Lung (tissue), 12 donors: ENCODE data around the gene USP5. TPM values are rescaled to one million over a fixed set of nuclear protein-coding genes. Genes with fewer than 3 reads are reported as not detected.

Source experiments
- ATAC-seq: fragments of 200-7000 bp; cut with Tn5 transposase; one replicate; pipeline ENCODE4 v1.9.1; 2020; ENCODE audit warnings: moderate number of reproducible peaks; ENCODE audit not compliant: insufficient read depth, low FRiP score
- DNase-seq, 3 donors: peaks; one replicate each; pipeline ENCODE4 v3.0.0-alpha.2; 2013 to 2017
- H3K27ac ChIP-seq, 2 donors: one replicate each; pipeline ENCODE4 v1.5.1; 2013; ENCODE audit warnings: mild to moderate bottlenecking in 2 of 2, moderate library complexity in 2 of 2, control low read depth in 1 of 2, inconsistent platforms in 1 of 2, low read depth in 1 of 2, low read length in 1 of 2
- H3K27me3 ChIP-seq, 3 donors: one replicate each; pipeline ENCODE4 v1.5.1; 2013; ENCODE audit warnings: low read length in 2 of 3; ENCODE audit not compliant: control insufficient read depth in 3 of 3, insufficient read depth in 3 of 3
- H3K36me3 ChIP-seq, 4 donors: one replicate each; pipeline ENCODE4 v1.5.1; 2013; ENCODE audit warnings: low read length in 4 of 4, mild to moderate bottlenecking in 1 of 4, moderate library complexity in 1 of 4; ENCODE audit not compliant: control insufficient read depth in 4 of 4, insufficient read depth in 4 of 4
- H3K4me1 ChIP-seq, 5 donors: one replicate each; pipeline ENCODE4 v1.5.1; 2013; ENCODE audit warnings: low read length in 5 of 5, mild to moderate bottlenecking in 2 of 5, moderate library complexity in 1 of 5; ENCODE audit not compliant: control insufficient read depth in 5 of 5, insufficient read depth in 5 of 5
- H3K4me3 ChIP-seq: one replicate; pipeline ENCODE4 v1.5.1; 2013; ENCODE audit warnings: mild to moderate bottlenecking, control low read depth, moderate library complexity
- H3K9ac ChIP-seq, 2 donors: one replicate each; pipeline ENCODE4 v1.5.1; 2013; ENCODE audit warnings: low read length in 2 of 2, control low read depth in 1 of 2; ENCODE audit not compliant: insufficient read depth in 1 of 2
- H3K9me3 ChIP-seq, 4 donors: one replicate each; pipeline ENCODE4 v1.5.1; 2013; ENCODE audit warnings: low read length in 3 of 4, mild to moderate bottlenecking in 1 of 4, moderate library complexity in 1 of 4; ENCODE audit not compliant: control insufficient read depth in 4 of 4, insufficient read depth in 3 of 4
- WGBS, 2 donors: extraction: QIAGEN DNeasy Blood & Tissue Kit; methylation state at CpG; one replicate each; pipeline ENCODE4 v1.1.7; 2013; 5-methylcytosine and 5-hydroxymethylcytosine counted together
- polyA plus RNA-seq, 2 donors: library from polyadenylated mRNA; stranded (reverse); fragments of 200-250 nt; gene quantifications; one replicate each; pipeline ENCODE4 v1.2.1, GENCODE V29; 2013
- total RNA-seq, 2 donors: library from RNA; depleted of rRNA in 1 of 2; stranded (reverse); fragments of >200 nt in 1 of 2; gene quantifications; one replicate each; pipeline ENCODE4 v1.2.1, GENCODE V29; 2014 to 2021
- TF ChIP-seq, protein P1 (sequence below): IDR thresholded peaks from 2 replicates; pipeline ENCODE4 v1.5.1; 2012; ENCODE audit warnings: mild to moderate bottlenecking; ENCODE audit errors: control extremely low read depth, extremely low read depth
- donor health status: control.
- donor health status: control.
- donor health status: Bipolar disorder and iron deficiency.
- donor health status: healthy.
- donor health status: DM: yes; HTN: yes; CAD: no.

Gene USP5
- total and polyA plus RNA-seq, 4 donors = 24.8 to 92.1 (median 36.7) TPM

- 87 to 89% methylated on average over 13 of the region's 13 CpGs for WGBS, 2 donors
- Histone ChIP-seq H3K4me3 (no peak overlapping the region), H3K27ac (no peak overlapping the region), H3K4me1 (peaks cover 0 to 17% (median 9%) of the 10 kb centered on the region in 5 donors), H3K9ac (no peak overlapping the region), H3K27me3 (peaks cover 0 to 7% (median 3%) of the 10 kb centered on the region in 3 donors), H3K9me3 (peaks cover 0 to 4% (median 0%) of the 10 kb centered on the region in 4 donors), H3K36me3 (peaks cover 0 to 32% (median 9%) of the 10 kb centered on the region in 4 donors)
- no peak for ATAC-seq
- TF ChIP-seq, protein P1, sequence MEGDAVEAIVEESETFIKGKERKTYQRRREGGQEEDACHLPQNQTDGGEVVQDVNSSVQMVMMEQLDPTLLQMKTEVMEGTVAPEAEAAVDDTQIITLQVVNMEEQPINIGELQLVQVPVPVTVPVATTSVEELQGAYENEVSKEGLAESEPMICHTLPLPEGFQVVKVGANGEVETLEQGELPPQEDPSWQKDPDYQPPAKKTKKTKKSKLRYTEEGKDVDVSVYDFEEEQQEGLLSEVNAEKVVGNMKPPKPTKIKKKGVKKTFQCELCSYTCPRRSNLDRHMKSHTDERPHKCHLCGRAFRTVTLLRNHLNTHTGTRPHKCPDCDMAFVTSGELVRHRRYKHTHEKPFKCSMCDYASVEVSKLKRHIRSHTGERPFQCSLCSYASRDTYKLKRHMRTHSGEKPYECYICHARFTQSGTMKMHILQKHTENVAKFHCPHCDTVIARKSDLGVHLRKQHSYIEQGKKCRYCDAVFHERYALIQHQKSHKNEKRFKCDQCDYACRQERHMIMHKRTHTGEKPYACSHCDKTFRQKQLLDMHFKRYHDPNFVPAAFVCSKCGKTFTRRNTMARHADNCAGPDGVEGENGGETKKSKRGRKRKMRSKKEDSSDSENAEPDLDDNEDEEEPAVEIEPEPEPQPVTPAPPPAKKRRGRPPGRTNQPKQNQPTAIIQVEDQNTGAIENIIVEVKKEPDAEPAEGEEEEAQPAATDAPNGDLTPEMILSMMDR = no peak
- DNase-seq = no peak
Observed at GRCh38 chr12:6819106-6820030, 32.6 kb upstream of the USP5 start.

DNA sequence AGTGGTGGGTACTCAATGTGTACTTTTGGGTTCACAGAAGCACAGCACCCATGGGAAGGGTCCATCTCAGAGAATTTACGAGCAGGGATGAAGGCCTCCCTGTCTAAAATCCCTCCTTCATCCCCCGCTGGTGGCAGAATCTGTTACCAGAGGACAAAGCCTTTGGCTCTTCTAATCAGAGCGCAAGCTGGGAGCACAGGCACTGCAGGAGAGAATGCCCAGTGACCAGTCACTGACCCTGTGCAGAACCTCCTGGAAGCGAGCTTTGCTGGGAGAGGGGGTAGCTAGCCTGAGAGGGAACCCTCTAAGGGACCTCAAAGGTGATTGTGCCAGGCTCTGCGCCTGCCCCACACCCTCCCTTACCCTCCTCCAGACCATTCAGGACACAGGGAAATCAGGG, 31.8 kb upstream of the USP5 start:
- Histone ChIP-seq H3K36me3 (peaks cover 0 to 27% (median 8%) of the 10 kb centered on the region in 4 donors), H3K9ac (no peak overlapping the region), H3K4me1 (peaks cover 0 to 17% (median 9%) of the 10 kb centered on the region in 5 donors), H3K4me3 (no peak overlapping the region), H3K9me3 (peaks cover 0 to 4% (median 0%) of the 10 kb centered on the region in 4 donors), H3K27ac (no peak overlapping the region), H3K27me3 (peaks cover 0 to 12% (median 3%) of the 10 kb centered on the region in 3 donors)
- ATAC-seq (no peak), DNase-seq (no peak)
- TF ChIP-seq, protein P1 = no peak
- WGBS, 2 donors = 86 to 100% methylated on average over 5 of the region's 5 CpGs

DNA sequence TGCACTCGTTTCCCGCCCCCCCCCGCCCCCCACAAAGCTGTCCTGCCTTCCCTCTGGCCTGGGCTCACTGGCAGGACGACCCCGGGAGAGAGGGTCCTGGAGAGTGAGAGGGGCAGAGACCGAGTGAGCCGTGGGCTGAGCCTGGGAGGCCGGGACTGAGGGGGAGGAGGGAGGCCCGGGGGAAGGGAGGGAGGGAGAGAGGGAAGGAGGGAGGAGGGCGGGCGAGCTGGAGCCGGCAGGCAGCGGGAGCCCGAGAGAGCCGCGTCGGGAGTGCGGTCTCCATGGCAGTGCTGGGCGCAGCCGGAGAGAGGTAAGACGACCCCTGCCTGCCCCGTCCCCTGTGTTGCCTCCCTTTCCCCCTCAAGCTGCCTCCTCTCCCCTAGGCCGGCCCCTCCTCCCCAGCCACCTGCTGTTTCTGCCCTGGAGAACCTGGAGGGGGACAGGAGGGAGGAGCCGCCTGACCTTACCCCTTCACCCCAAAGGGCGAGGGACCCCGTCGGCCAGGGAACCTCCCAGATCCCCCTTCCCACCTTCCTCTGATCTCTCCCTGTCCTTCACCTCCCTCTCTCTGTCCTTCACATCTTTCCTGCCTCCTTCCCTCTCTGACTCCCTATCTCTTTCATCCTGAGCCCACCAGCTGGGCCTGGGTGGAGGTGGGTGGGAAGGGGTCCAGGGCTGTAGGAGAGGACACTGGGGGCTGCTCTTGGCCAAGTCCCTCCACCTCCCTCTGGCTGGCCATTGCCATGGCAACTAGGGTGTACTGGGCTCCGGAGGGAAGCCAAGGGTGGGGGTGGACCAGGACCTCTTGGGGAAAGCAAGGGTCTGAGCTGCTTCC, 30.1 kb upstream of the USP5 start, which contains the start of gene GPR162:
Gene GPR162 (plus strand): TSS at position 231 of the 835 bp plus-strand sequence. CDS start 2,078 bp downstream, outside the sequence.
- peaks cover 0 to 22% (median 9%) of the 10 kb centered on the region in 5 donors for H3K4me1 ChIP-seq
- H3K27me3 ChIP-seq = peaks cover 0 to 12% (median 3%) of the 10 kb centered on the region in 3 donors
- TF ChIP-seq, protein P1 = no peak
- H3K27ac ChIP-seq = peak within 1 kb of the TSS in 1 of 2 donors; percentile 57
- 2 to 3% methylated on average over 25 to 28 of the region's 28 CpGs for WGBS, 2 donors
- ATAC-seq (no peak), DNase-seq (peak; percentile 84 to 89 (median 85))
- peak within 1 kb of the TSS; percentile 29 for H3K4me3 ChIP-seq
- H3K36me3 ChIP-seq = peaks cover 0 to 22% (median 4%) of the 10 kb centered on the region in 4 donors
- H3K9me3 ChIP-seq = peaks cover 0 to 4% (median 0%) of the 10 kb centered on the region in 4 donors
- H3K9ac ChIP-seq = peak within 1 kb of the TSS in 1 of 2 donors; percentile 26
